Duodenal mucosa (tissue), 2 donors: Measurements from ENCODE around the gene TMOD3.

Source experiments
- H3K27ac ChIP-seq: one replicate; pipeline ENCODE4 v1.7.0; 2013; ENCODE audit warnings: low read depth, low read length
- H3K27me3 ChIP-seq, 2 donors: one replicate each; pipeline ENCODE4 v1.7.0; 2013; ENCODE audit warnings: low read length in 2 of 2, control low read depth in 1 of 2; ENCODE audit not compliant: insufficient read depth in 2 of 2, control insufficient read depth in 1 of 2
- H3K36me3 ChIP-seq, 2 donors: one replicate each; pipeline ENCODE4 v1.7.0; 2013; ENCODE audit warnings: low read length in 2 of 2, control low read depth in 1 of 2; ENCODE audit not compliant: insufficient read depth in 2 of 2, control insufficient read depth in 1 of 2
- H3K4me1 ChIP-seq, 2 donors: one replicate each; pipeline ENCODE4 v1.7.0; 2013; ENCODE audit warnings: low read length in 2 of 2, control low read depth in 1 of 2; ENCODE audit not compliant: insufficient read depth in 2 of 2, control insufficient read depth in 1 of 2
- H3K4me3 ChIP-seq, 2 donors: one replicate each; pipeline ENCODE4 v1.7.0; 2013; ENCODE audit warnings: low read length in 2 of 2, low read depth in 1 of 2
- H3K9ac ChIP-seq, 2 donors: one replicate each; pipeline ENCODE4 v1.7.0; 2013; ENCODE audit warnings: low read length in 2 of 2, low read depth in 1 of 2
- H3K9me3 ChIP-seq, 2 donors: one replicate each; pipeline ENCODE4 v1.7.0; 2013; ENCODE audit warnings: low read length in 2 of 2, control low read depth in 1 of 2; ENCODE audit not compliant: control insufficient read depth in 1 of 2

The TMOD3 gene

GRCh38 chr15:51861557-51862359, 32.3 kb downstream of the TMOD3 start:
- H3K27me3 ChIP-seq, result no peaks in the 10 kb centered on the region
- H3K9me3 ChIP-seq, result no peaks in the 10 kb centered on the region
- no peaks in the 10 kb centered on the region for H3K4me1 ChIP-seq
- H3K27ac ChIP-seq, result no peak overlapping the region
- no peak overlapping the region for H3K4me3 ChIP-seq
- peaks cover 22 to 31% of the 10 kb centered on the region in 2 donors for H3K36me3 ChIP-seq
- no peak overlapping the region for H3K9ac ChIP-seq

DNA sequence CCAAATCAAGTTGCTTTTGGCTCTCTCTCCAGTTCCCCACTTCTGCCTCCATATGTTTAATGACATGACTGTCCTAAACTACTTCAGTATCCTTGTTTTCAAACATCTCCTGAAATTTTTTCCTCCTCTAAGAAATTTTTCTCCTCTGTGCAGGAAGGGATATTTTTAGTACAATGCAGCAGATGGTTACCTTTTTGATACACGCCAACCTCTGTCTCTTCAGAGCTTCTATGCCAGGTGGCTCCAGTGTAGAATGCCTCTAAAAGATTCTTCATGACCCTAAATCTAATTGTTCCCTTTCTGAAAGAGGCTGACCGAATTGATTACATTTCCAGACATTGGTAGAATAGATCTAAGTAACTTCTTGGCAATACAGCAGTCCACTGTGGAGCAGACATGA, 33.7 kb downstream of the TMOD3 start:
- H3K9me3 ChIP-seq, result no peaks in the 10 kb centered on the region
- H3K27ac ChIP-seq, result no peak overlapping the region
- H3K4me1 ChIP-seq, result peaks cover 0 to under 1% of the 10 kb centered on the region in 2 donors
- peaks cover 22 to 36% of the 10 kb centered on the region in 2 donors for H3K36me3 ChIP-seq
- no peak overlapping the region for H3K4me3 ChIP-seq
- no peak overlapping the region for H3K9ac ChIP-seq
- H3K27me3 ChIP-seq, result no peaks in the 10 kb centered on the region

DNA sequence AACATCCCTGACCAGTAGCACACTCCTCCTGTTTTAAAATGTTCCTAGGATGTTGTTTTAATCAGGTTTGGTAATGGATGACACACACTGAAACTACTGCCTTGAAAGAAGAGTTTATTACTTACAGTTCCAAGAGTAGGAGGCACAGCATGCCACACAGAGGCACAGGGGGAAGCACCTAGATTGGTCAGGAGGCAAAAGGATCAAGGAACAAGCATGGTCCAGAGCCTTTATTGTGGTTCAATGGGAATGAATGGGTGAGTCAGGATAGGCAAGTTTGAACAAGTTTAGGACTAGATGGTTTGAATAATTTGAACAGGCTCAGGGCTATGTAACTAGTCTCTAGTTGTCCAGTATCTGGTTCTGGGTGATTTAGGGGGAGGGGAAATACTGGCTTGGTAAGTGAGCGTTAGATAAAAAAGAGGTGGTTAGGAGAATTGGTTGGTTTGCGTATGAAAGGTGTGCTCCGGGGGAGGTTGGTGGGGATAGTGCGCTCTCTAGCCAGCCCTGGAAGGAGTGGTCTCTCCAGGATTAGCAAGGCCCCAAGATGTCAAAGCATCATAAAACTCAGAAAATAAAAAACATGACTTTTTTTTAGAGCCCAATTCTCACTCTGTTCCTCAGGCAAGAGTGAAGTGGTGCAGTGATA, 35.1 kb downstream of the TMOD3 start:
- Histone ChIP-seq H3K9me3 (no peaks in the 10 kb centered on the region), H3K4me1 (peaks cover 6 to 8% of the 10 kb centered on the region in 2 donors), H3K4me3 (no peak overlapping the region), H3K27ac (no peak overlapping the region), H3K36me3 (peaks cover 22 to 43% of the 10 kb centered on the region in 2 donors), H3K27me3 (no peaks in the 10 kb centered on the region), H3K9ac (no peak overlapping the region)

- no peak overlapping the region for H3K4me3 ChIP-seq
- H3K9me3 ChIP-seq, result no peaks in the 10 kb centered on the region
- H3K4me1 ChIP-seq, result peaks cover 6 to 8% of the 10 kb centered on the region in 2 donors
- H3K36me3 ChIP-seq, result peaks cover 24 to 51% of the 10 kb centered on the region in 2 donors
- no peak overlapping the region for H3K27ac ChIP-seq
- H3K9ac ChIP-seq, result no peak overlapping the region
- no peaks in the 10 kb centered on the region for H3K27me3 ChIP-seq
Observed at GRCh38 chr15:51865317-51865716, 35.9 kb downstream of the TMOD3 start.

DNA sequence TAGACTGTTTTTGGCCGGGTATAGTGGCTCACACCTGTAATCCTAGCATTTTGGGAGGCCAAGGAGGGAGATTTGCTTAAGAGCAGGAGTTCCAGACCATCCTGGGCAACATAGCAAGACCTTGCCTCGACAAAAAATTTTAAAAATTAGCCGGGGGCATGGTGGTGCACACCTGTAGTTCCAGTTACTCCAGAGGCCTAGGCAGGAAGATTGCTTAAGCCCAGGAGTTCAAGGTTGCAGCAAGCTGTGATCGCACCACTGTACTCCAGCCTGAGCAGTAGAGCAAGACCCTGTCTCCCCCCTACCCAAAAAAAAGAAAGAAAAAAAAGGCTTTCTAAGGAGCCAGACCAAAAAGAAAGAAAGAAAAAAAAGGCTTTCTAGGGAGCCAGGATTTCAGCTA, 36.7 kb downstream of the TMOD3 start:
- H3K27me3 ChIP-seq, result no peaks in the 10 kb centered on the region
- H3K9me3 ChIP-seq, result no peaks in the 10 kb centered on the region
- H3K4me1 ChIP-seq, result peaks cover 6 to 8% of the 10 kb centered on the region in 2 donors
- no peak overlapping the region for H3K4me3 ChIP-seq
- peaks cover 33 to 56% of the 10 kb centered on the region in 2 donors for H3K36me3 ChIP-seq
- no peak overlapping the region for H3K9ac ChIP-seq
- H3K27ac ChIP-seq, result no peak overlapping the region

GRCh38 chr15:51866751-51867150, 37.3 kb downstream of the TMOD3 start:
- Histone ChIP-seq H3K36me3 (peaks cover 33 to 52% of the 10 kb centered on the region in 2 donors), H3K4me1 (peaks cover 6 to 8% of the 10 kb centered on the region in 2 donors)

GRCh38 chr15:51869060-51869421, 39.6 kb downstream of the TMOD3 start:
- no peak overlapping the region for H3K4me3 ChIP-seq
- H3K36me3 ChIP-seq, result peaks cover 21 to 43% of the 10 kb centered on the region in 2 donors
- no peaks in the 10 kb centered on the region for H3K9me3 ChIP-seq
- H3K27ac ChIP-seq, result no peak overlapping the region
- no peaks in the 10 kb centered on the region for H3K27me3 ChIP-seq
- H3K9ac ChIP-seq, result no peak overlapping the region
- H3K4me1 ChIP-seq, result peaks cover 6 to 8% of the 10 kb centered on the region in 2 donors

More at GRCh38 chr15:51866751-51867150, 37.3 kb downstream of the TMOD3 start:
- no peaks in the 10 kb centered on the region for H3K9me3 ChIP-seq
- H3K9ac ChIP-seq, result no peak overlapping the region
- no peak overlapping the region for H3K27ac ChIP-seq
- no peaks in the 10 kb centered on the region for H3K27me3 ChIP-seq
- H3K4me3 ChIP-seq, result no peak overlapping the region

DNA sequence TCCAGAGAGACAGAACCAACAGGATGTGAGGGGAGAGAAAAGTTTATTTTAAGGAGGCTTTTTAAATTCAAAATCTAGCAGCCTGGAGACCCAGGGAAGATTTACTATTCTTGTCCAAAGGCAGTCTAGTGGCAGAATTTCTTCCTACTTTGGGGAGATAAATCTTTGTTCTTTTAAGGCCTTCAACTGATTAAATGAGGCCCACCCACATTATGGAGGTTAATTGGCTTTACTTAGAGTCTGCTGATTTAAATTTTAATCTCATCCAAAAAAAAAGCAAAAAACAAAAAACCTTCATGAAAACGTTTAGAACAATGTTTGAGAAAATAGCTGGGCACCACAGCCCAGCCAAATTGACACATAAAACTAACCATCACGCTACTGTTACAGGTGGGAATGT, 41.3 kb downstream of the TMOD3 start:
- no peaks in the 10 kb centered on the region for H3K9me3 ChIP-seq
- no peak overlapping the region for H3K9ac ChIP-seq
- no peak overlapping the region for H3K27ac ChIP-seq
- peaks cover 10 to 31% of the 10 kb centered on the region in 2 donors for H3K36me3 ChIP-seq
- H3K4me1 ChIP-seq, result peaks cover 13 to 21% of the 10 kb centered on the region in 2 donors
- H3K27me3 ChIP-seq, result no peaks in the 10 kb centered on the region
- H3K4me3 ChIP-seq, result no peak overlapping the region

GRCh38 chr15:51874751-51875644, 45.5 kb downstream of the TMOD3 start:
- no peaks in the 10 kb centered on the region for H3K9me3 ChIP-seq
- peaks cover 10 to 18% of the 10 kb centered on the region in 2 donors for H3K36me3 ChIP-seq
- no peak overlapping the region for H3K27ac ChIP-seq
- no peaks in the 10 kb centered on the region for H3K27me3 ChIP-seq
- H3K9ac ChIP-seq, result no peak overlapping the region
- no peak overlapping the region for H3K4me3 ChIP-seq
- H3K4me1 ChIP-seq, result peaks cover 25 to 31% of the 10 kb centered on the region in 2 donors
